Epidermal melanocyte (primary cell): Measurements from ENCODE around the gene HNRNPA1.
"Not testable (repeated sequence)": the region's sequence is repeated elsewhere in the genome, so short reads cannot be mapped to it uniquely, and the experiment has no call there.

Experiments used
- DNase-seq: peaks from one replicate; pipeline ENCODE4 v3.0.0; 2011; ENCODE audit warnings: low spot score; ENCODE audit not compliant: insufficient read length

Gene HNRNPA1

DNA sequence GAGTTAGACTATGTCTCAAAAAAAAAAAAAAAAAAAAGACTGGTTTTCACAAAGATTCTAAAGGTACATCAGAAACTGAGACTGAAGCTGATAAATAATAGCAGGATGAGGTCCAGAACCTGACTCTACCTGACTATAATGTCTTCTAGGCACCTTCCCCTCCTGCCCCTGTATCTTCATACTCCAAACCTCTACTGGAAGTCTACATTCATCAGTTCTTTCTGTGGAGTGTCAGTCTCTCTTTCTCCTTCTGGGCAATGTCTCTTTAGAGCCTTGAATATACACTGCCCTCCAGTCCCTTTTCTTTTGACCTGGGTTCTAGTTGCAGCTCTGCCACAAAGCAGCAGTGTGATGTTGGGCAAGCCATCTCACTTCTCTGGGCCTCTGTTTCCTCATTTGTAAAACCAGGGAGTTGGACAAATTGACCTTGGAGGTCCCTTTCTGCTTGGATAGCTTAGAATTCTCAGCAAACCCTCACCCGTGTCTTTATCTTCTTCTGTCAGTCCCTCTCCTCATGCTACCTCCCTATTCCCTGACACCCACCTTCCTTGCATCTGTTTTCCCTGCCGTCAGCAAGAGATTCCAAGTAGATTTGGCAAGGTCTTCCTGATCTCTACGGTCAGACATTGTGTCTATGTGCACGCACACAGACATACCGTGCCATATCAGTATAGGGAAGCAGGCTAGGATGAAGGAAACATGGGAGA is 16.0 kb downstream of the HNRNPA1 start:
- no peak for DNase-seq

GRCh38 chr12:54298904-54299303 is 18.4 kb downstream of the HNRNPA1 start:
- DNase-seq, result no peak

- DNase-seq, result no peak
Measured at GRCh38 chr12:54299515-54300224, 19.1 kb downstream of the HNRNPA1 start.

GRCh38 chr12:54300225-54300731 is 19.8 kb downstream of the HNRNPA1 start:
- no peak for DNase-seq

DNA sequence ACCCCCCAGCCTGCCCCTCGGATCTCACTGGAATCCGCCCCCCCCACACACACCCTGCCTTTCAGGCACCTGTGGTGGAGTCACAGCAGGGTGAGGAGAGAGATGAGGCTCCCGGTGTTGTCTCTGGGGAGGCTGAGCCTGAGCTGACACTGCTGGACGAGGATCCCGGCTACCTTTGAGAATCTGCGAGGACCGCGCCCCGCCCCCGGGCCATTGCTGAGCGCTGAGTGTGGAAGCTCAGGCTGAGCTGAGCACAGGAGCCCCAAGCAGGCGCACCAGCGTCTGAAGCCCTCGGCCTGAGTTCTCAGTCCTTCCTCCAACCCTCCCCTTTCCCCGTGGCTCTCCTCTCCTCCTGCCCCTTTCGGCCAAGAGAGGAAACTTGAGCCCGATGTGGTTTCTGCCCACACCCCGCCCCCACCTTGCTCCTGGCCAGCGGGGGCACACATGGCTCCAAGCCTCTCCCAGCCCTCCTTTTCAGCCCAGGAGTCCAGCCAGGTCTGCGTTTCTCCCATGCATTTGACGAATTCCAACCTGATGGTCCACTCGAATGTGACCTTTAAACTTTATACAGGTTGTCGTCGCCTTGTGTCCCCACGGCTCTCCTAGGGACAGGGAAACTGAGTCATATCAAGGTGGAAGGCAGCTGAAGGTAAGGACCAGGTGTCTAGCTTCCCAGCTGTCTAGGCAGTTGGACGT is 20.4 kb downstream of the HNRNPA1 start, which contains the start of gene NFE2:
Gene NFE2 (minus strand): TSS at position 284 of the 696 bp plus-strand sequence. CDS start 5,767 bp downstream, outside the sequence.
- no peak for DNase-seq

DNA sequence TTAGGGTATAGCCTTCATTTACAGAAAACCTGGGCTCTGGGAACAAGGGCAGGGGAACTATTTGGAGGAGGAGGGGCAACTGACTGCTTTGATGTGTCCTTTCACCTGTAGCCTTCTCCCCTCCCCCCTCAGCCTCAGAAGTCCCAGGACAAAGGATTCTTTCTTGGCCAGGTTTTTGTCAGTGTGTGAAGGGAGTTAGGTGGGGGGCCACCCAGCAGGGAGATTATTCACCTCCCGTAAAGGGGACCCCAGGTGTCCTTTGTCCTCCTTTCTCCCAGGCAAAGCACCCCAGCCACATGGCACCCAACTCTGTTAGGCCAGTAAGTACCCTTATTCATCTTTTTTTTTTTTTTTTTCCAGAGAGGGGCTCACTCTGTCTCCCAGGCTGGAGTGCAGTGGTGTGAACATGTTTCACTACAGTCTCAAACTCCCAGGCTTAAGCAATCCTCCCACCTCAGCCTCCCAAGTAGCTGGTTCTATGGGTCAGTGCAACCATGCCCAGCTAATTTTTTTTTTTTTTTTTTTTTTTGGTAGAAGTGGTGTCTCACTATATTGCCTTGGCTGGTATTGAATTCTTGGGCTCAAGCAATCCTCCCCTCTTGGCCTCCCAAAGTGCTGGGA is 21.0 kb downstream of the HNRNPA1 start:
- no peak for DNase-seq

DNA sequence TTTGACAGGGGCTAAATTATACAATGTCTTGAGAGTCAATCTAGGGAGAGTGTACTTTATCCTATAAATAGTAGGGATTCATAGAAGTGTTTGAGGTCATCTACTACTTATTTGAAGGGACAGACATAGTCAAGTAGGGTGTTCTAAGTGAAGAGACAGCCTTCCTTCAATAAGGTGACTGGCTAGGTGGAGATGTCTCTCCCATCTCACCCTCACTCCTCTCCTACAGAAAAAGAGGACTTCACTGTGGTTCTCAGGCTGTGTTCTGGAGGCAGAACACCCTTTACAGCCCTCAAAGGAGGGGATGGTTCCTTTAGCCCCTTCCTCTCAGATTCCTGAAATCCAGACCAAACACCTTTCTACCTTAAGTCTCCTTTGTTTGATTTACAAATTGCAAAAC is 23.1 kb downstream of the HNRNPA1 start:
- no peak for DNase-seq

DNA sequence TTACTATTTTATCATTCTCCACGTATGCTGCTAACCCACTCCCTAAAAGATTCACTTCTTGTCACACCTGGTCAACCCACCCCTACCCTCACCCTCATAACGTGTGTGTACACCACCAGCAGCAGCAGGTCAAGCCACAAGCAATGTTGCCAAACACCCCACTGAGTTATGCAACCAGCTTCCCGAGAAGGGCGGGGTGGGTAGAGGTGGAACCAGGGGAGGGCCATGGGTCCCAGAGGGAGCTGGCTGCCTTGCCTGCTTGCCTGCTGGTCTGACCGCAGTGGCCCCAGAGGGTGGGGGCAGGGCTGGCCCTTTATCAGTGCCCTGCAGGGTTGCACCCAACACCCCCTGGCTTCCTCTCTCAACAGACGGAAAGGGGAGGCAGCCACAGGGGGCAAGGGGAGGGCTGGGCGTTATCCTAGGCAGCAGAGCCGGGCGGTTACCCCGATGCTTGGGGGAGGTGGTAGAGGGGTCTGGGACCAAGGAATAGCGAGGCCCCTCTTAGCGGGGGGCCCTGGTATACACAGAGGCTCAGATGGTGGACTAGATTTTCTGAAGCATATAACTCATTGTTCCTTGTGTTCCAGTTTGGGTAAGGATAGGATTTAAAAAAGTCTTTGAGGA is 23.8 kb downstream of the HNRNPA1 start:
- no peak for DNase-seq

GRCh38 chr12:54306925-54307741 is 26.6 kb downstream of the HNRNPA1 start:
- no peak for DNase-seq

DNA sequence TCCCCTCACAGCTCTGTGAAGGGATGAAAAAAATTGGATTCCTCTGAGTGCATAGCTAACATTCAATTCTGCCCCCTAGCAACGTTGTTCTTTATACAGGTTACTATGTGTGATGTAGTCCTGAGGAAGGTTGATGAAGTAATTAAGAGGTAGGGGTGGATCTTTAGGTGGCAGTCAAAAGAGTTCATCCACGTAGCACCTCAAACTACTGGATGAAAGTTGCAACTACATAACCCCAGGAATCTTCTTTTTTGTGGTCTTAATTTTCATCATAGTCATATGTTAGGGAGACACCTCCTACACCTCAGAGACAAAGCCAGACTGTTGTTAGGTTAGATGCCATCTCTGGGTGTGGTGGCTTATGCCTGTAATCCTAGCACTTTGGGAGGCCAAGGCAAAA is 30.5 kb downstream of the HNRNPA1 start:
- no peak for DNase-seq

DNA sequence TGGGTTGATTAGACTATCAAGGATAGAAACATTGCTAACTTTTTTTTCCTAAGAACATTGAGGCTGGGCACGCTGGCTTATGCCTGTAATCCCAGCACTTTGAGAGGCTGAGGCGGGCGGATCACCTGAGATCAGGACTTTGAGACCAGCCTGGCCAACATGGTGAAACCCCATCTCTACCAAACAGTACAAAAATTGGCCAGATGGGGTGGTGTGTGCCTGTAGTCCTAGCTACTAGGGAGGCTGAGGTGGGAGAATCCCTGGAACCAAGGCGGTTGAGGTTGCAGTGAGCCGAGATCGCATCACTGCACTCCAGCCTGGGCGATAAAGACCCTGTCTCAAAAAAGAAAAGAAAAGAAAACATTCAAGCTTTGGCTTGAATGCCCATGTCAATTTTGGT is 31.8 kb downstream of the HNRNPA1 start:
- not testable (repeated sequence) for DNase-seq

- DNase-seq, result no peak
Measured at GRCh38 chr12:54321363-54321762, 40.8 kb downstream of the HNRNPA1 start.

DNA sequence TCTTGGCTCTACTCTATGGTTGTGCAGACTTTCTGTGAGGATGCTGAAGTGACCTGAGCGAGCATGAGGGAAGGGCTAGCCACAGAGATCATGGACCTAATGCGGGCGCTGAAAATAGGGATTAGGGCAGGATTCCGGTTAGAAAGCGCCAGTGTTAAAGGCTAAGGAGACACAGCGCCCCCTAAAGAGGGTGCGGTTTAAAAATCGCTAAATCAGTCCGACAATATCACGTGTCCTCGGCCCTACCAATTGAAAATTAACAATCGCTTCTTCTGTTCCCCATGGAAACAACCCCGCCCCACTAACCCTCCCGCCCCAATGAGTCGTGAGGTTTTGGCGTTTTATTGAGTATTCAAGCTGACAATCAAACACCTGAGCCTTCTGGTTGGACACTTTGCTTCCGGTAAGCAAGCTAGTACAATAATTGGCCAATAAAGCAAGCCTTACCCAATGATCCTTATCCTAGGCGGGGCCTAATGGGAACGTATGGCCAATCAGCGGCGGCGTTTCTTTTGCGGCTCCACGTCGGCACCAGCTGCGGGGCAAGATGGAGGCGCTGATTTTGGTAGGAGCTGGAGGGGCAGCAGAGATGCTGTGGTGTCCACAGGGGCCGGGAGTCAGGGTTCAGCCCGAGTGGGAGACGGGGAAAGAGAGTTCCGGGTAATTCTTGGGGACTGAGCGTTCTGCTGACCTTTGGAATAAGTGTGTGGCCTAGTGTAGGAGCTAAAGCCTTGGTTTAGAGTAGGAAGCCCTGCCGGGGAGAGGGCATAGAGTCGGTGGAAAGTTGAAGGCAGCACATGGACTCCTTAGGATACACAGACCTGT is 44.3 kb downstream of the HNRNPA1 start, which contains the start of gene COPZ1:
Gene COPZ1 (plus strand): TSS at position 515 of the 825 bp plus-strand sequence. CDS start 33 bp downstream, at position 548.
- peak; percentile 96 for DNase-seq

DNA sequence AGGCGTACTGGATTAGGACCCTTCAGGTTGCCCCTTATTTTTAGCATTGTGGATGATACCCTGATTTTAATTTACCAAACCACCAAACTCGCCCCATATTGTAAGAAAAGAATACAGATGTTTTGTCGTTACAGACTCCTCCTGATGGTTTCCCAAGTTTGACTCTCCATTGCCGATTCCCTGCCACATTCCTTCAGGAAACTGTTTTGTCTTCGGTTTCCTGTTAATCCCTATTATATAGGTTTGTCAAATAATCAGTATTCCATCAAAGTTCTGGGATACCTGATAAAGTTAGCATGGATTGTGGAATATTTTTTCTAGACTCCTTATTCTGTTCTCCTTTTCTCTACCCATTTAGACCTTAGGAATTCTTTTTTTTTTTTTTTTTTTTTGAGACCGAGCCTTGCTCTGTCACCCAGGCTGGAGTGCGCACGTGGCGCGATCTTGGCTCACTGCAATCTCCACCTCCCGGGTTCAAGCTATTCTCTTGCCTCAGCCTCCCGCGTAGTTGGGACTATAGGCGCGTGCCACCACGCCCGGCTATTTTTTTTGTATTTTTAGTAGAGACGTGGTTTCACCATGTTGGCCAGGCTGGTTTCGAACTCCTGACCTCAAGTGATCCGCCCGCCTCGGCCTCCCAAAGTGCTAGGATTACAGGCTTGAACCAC is 45.0 kb downstream of the HNRNPA1 start:
- DNase-seq, result not testable (repeated sequence)

- no peak for DNase-seq
Measured at GRCh38 chr12:54328595-54329337, 48.2 kb downstream of the HNRNPA1 start.

DNA sequence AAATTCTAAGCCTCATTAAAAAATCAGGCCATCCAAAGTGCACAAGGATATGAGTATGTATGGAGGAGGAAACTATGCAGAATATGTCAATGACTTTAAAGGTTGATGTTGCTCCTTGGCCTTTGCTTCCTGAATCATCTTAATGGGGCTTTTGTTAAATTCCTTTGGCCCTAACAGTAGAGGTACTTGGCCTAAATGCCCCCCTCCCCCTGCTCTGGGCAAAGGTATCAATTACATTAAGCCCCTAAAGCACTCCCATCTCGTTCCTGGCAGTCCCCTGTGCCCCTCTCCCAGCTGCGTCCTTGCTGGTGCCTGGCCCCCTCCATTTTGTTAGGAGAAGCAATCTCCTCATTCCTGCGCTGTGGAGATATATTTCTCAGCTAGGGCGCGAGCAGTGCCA is 49.2 kb downstream of the HNRNPA1 start:
- no peak for DNase-seq

GRCh38 chr12:54330442-54330841 is 49.9 kb downstream of the HNRNPA1 start:
- DNase-seq, result no peak

DNA sequence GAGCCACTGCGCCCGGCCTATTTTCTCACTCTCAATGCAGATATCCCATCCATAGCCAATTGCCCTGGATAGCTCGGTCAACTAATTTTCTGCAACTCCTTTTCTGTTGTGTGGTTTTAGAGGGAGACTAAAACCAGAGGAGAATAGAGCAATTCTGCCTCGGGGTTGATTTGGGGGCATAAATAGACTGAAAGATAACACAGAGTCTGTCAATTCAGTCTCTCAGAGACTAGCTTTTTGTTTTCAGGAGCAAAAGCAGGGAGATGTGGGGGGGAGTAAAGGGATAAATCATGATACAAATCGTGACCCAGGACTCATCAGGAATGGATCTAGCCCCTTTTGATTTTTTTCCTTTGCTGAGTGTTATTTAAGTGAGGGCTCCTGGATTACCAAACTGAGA is 50.9 kb downstream of the HNRNPA1 start:
- DNase-seq, result peak; percentile 41
